Bladder microvascular endothelial cell (primary cell): Measurements from ENCODE around the gene DDX52. TPM values are rescaled to one million over a fixed set of nuclear protein-coding genes. Genes with fewer than 3 reads are reported as not detected.

ENCODE experiments used
- total RNA-seq: library from RNA; depleted of rRNA; stranded (reverse); fragments of >200 nt; gene quantifications from 2 replicates; pipeline ENCODE4 v1.2.3, GENCODE V29; 2014

The DDX52 gene
- total RNA-seq, result 26.2 and 36.0 TPM in 2 replicates

GRCh38 chr17:37643118-37643766 is at the start of gene DDX52:
DDX52 (minus strand) TSS chr17:37643446; CDS start chr17:37643420, 26 bp downstream.

GRCh38 chr17:37609170-37610040 is 33.8 kb downstream of the DDX52 start, which contains the start of gene SYNRG:
SYNRG (minus strand) TSS chr17:37609418; CDS start chr17:37609355, 63 bp downstream.

Other genes with a start within 250 kb of the DDX52 start
- gene ACACA, start 236.6 kb downstream of the DDX52 start, total RNA-seq, result 35.0 and 54.1 TPM in 2 replicates
- gene TADA2A, start 236.6 kb downstream of the DDX52 start, total RNA-seq, result 22.2 and 27.4 TPM in 2 replicates
- gene DUSP14, start 153.6 kb downstream of the DDX52 start, total RNA-seq, result 30.8 and 35.7 TPM in 2 replicates
- gene SYNRG, start 34.0 kb downstream of the DDX52 start, total RNA-seq, result 9.9 and 32.2 TPM in 2 replicates
- not detected in 2 replicates for gene HNF1B, start 101.6 kb upstream of the DDX52 start, total RNA-seq